ENCODE results near the gene CSNK1D.

Gene CSNK1D

DNA sequence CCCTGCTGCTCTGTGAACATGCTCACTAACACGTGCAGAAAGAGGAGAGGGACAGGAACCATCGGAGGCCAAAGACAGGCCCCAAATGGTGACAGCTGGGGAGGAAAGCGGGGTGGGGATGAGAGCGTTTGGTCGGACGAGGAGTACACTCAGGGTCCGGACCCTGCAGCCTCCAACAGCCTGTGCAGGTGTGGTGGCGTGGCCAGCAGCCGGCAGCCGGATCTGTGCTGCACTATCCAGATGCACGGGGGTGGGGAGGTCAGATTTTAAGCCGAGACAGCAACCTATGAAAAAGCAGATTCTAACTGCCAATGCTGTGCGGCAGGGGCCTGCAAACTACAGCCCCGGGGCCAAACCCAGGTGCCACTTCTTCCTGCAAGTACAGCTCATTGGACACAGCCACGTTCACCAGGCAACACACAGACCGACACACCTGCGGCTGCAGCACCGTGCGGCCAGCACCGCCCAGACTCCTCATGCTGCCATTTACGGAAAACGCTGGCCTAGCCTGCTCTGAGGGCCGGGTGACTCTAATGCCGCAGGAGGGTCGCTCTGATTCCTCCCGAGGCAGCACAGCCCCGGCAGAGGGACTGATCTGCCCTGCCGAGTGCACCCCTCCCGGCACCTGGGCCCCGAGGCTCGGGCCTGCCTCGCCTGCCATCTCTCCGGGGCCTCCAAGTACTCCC is 23.5 kb downstream of the CSNK1D start:
- DNase-seq = no peak

DNA sequence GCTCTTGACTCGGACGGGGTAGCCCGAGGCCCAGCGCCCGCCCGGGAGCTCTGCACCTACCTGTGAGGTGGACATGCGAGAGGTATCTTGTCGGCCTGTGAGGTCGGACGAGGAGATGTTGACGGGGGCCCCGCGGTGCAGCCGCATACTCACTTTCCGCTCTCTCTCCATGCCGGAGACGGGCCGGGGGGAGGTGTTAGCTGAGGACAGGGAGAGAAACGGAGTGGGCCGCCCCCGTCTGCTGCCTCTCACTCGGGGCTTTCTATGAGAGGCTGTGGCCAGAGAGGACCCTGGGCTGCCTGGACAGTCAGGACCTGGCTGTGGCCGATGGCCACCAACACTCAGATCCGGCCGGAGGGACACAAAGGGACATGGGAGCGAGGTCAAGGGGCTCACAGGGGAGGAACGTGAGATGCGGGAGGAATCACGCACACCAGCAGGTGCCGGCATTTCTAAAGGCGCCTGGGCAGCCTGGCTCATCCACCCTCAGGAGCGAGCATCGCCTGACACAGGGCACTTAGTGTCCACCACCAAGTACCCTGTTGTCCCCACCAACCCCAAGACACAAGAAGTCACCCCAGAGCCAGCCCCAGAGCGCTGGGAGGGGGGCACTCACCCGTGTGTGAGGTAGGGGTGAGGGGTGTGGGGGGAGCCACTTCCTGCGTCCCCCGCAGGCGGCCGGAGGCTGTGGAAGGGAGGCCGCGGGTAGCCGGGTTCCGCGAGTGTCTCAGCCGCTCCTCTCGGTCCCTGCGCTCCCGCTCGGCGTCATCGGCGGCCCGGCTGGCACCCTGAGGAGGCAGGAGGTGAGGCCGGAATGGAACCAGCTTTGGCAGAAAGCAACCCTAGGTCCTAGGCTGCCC is 24.5 kb downstream of the CSNK1D start:
- DNase-seq = no peak

GRCh38 chr17:82247856-82248671 is 25.4 kb downstream of the CSNK1D start:
- DNase-seq = no peak

DNA sequence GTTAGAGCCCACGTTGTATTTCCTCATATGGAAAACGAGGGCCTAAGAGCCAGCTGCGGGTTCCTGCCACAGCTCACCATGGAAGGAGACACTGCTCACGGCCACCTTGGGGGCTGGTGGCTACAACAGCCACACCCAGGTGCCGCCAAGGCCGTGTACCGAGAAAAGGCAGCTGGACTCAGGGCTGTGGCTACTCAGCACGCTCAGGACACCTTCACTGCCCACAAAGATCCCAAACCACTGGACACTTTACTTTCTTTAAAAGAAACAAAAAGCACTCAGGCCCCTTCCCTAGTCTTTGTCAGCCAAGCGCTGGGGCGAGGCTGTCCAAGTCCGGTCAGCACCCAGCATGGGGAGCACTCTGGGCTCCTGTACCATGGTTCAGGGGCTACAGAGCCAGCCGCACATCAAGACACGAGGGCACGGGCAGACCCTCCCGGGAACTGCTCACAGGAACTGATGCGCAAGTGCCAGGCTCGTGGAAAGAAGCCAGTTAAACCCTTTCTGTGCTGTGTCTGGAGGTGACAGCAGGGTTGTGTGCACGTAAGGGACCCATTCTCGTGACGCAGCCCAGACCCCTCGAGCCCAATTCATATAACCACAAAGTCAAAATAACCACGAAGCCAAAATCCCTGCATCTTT is 26.2 kb downstream of the CSNK1D start:
- no peak for DNase-seq

GRCh38 chr17:82246365-82247181 is 26.9 kb downstream of the CSNK1D start:
- DNase-seq = no peak

DNA sequence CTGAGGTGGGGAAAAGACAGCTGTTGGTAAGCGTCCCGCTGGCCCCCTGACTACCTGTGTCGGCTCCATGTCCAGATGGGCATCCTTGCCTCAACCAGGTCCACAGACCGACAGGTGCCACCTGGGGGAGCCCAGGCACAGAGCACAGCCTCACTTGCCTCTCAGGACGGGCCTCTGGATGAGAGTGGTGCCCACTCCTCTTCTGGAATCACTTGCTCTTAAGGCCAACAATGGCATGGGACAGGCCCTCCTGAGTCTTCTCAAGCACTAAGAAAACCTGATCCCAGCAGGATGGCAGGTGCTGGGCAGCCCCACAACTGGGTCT is 27.5 kb downstream of the CSNK1D start:
- no peak for DNase-seq

DNA sequence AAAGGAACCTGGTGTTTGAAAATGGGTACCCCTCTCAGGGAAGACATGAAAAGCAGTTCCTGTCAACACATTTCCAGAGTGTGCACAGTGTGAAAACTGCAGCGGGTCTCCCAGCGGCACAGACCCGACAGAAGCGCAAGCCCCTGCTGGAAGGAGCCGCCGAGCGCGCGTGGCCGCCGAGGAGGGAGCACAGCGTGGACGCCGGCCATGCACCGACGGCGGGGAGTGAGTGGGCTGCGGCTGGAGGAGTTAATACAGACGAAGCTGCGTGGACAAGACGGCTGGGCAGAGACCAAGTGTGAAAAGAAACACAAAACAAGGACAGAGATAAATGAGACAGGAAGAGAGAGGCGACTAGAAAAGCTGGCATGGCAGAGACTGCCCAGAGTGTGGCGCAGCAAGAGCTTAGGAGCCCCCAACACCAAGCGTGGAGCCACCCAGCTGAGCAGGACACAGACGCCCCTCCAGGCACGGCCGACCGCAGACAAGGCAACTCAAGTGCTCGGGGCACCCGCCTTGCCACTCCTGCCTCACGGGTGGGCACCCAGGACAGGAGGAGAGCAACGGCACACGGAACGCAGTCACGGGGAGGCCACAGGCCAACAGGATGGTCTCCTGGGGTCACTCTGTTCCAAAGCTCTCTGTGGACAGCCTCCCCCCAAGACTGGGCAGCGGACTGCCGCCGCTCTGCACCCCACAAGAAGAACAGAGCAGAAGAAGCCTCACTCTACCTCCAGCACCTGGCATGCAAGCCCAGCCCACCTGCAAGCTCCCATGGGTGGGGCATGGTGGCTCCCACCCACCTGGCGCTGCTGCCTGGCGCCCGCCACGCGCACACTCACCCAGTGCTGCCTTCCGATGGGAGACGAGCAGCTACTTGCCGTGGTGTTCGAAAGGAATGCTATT is 28.1 kb downstream of the CSNK1D start:
- DNase-seq = no peak

DNA sequence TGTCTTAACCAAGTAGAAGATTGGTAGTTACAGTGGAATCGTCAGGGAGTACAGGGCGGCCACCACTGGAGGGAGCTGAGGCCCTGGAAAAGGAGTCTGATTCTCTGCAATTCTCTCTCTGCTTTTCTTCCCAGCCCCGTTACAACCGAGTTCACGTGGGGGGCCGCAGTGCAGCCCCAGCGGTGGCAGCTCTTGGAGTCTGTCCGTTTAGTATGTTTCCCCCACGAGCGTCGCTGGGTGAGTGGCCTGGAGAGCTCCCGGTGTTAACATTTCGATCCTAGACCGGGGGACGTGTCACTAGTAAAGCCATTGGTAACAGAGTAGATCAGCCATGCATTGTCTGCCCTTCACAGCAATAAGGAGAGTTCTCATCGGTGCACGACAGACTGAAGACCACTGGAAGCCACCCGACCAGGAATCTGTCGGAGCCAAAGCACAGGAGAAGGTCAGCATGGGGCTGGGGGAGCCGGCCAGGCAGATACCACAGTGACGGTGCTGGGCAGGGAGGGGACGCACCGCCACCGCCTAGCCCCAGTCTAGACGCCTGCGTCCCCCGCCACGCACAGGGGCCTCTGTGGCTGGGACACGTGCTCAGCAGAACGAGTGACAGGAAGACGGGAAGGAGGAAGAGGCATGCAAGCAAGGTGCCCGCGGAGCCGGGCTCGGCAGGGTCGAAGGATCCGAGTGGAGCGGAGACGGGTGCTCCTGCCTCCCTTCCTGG is 28.9 kb downstream of the CSNK1D start:
- DNase-seq = no peak

DNA sequence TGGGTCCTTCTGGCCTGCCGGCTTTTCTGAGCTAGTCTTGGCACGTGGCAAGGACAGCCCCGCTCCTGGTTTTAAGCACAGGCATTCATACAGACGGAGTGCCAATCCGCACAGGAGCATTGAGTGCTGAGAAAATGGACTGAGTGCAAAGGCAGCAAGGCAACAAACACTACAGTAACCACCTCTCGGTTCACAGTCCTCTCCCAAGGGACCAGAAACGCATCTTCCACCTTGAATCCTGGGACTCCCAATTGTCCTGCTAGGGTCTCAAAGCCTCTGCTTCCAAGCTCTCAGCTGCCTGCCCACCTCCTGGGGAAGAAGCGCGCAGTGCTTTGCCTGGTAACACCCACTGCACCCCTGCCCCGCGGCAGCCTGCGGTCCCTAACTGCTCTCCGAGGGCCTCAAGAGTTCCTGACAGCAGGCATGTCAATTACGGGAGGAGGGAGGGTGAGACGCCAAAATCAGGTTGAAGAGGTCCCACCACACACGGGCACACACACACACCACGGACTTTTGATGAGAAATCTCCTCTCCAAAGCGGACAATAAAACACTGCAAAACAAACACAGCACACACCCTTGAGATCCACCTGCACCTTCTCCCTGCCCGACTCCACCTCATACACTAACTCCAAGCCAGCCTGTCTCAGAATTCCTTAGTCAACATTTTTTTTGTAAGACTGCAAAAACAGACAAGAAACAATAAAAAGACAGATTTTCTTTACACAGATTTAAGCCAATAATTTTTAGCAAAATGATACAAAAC is 29.7 kb downstream of the CSNK1D start:
- DNase-seq = no peak

DNA sequence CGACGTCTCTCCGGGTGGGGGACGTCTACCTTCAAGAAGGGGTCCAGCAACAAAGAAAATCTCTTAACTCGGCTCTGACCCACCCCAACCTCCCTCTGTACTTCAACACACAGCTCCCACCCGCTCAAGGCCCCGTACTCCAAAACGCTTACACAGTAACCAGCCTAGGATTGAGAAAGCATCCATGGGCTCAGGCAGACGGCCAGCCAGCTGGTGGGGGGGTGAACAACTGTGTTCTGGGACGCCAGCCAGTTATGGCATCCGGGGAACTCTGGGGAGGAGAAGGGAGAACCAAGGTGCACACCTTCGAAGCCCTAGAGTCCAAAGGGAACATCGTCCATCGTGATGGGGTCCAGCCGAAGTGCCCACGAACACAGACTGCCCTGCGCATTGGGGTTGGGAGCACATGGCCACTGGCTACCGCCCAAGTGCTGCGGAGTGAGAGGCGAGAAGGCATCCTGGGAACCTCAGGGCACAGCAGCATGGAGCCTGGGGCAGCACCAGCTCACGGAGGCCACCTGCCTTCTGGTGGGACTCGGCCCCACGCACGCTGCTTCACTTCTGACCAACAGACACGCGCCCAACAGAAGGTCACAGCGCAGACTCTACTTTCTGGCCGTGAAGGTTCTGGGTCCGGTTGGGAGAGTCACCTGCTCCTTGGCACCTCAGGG is 30.4 kb downstream of the CSNK1D start:
- DNase-seq = peak; percentile 85

GRCh38 chr17:82242698-82242976 is 30.9 kb downstream of the CSNK1D start:
- no peak for DNase-seq

DNA sequence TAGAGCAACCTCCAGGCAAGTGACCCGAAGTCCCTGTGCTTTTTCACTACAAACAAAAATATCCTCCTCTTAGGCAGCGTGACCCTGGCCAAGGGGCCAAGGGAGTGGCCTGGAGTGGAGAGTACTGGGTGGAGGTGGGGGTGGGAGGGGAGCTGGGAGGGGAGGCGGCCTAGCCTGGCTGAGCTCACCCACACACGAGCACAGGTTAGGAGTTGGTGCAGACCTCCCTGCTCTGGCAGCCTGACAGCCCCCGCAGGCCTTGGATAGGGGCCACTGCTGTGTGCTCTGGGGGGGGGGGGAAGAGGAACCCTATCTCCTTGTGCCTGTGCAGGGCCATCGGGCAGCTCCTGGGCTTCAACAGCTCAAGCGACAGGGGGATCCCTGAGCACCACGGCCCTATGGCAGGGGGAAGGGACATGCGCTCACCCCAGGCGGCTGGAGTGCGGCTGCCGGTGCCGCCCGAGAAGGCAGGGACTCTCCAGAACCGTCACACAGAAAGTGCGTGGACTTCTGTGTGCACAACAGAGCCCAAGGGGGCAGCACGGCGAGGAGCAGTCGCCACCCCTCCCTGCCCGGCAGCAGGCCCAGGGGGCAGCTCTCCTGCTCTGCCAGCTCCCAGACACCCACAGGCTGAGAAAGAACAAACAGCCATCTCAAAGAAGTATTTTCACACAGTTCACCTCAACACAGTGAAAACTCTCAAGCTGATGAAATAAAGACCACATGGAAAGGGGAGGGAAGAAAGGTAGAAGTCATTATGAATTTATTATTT is 31.4 kb downstream of the CSNK1D start:
- DNase-seq = no peak

GRCh38 chr17:82241183-82241925 is 32.1 kb downstream of the CSNK1D start:
- DNase-seq = peak; percentile 45

DNA sequence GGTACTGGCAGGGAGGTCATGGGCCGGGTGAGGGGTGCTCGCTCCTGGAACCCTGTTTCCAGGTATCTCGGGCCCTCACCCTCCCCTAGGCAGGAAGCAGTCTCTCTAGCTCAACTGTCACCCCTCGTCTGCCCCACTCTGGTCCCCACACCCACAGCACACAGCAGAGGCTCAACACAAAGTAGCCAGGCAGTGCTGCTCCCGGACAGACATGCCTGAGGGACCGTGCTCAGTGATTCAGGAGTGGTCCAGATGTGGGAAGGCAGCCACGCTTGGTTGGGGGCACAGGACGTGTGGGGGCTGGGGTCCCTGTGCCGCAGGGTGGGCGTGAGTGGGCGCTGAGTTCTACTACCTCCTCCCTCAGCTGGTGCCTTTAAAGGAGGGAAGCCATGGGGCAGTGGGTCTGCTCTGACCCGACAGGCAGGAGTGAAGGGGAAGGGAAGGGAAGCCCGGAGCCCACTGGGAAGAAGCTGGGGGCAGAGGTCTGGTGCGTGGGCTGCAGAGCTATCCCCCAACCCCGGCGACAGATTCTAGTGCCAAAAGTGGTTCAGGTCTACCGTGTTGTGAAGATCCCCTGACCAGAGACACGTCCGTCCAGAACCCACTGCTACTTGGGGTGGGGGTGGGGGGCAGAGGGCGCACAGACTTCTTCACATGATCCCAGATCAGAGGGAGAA is 32.9 kb downstream of the CSNK1D start:
- DNase-seq = no peak

- DNase-seq = no peak
These were observed 33.5 kb downstream of the CSNK1D start for GRCh38 chr17:82239926-82240505.

DNA sequence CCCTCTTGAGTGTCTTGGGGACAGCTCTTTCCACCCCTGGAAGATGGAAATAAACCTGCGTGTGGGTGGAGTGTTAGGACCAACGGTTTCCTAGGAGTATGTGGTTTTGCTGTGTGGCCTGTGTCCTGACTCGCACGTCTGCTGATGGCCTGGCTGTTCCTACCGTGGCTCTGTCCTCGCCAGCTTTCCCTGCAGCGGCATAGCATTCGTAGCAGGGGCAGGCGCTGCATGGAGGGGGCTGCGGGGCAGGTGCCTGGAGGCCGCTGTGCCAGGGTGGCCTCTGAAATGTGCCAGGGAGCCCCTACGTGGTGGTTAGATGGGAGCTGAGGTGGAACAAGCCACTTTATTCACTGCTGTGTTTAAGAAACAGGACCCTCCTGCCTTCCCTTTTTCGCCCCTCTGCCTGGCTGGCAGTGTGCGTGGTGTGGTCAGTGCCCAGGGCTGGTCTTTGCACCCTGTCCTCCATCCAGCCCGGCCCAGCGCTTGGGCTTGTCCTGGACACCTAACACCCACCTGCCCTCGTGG is 34.0 kb downstream of the CSNK1D start:
- DNase-seq = no peak

Data from fibroblast of upper back skin (primary cell).